ENCODE results near the gene CHCHD2.
A peak's percentile ranks its signal among the peaks of the same experiment; 100 is the strongest.
"Not testable (repeated sequence)": the region's sequence is repeated elsewhere in the genome, so short reads cannot be mapped to it uniquely, and the experiment has no call there.

CHCHD2 gene, protein sequence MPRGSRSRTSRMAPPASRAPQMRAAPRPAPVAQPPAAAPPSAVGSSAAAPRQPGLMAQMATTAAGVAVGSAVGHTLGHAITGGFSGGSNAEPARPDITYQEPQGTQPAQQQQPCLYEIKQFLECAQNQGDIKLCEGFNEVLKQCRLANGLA

DNA sequence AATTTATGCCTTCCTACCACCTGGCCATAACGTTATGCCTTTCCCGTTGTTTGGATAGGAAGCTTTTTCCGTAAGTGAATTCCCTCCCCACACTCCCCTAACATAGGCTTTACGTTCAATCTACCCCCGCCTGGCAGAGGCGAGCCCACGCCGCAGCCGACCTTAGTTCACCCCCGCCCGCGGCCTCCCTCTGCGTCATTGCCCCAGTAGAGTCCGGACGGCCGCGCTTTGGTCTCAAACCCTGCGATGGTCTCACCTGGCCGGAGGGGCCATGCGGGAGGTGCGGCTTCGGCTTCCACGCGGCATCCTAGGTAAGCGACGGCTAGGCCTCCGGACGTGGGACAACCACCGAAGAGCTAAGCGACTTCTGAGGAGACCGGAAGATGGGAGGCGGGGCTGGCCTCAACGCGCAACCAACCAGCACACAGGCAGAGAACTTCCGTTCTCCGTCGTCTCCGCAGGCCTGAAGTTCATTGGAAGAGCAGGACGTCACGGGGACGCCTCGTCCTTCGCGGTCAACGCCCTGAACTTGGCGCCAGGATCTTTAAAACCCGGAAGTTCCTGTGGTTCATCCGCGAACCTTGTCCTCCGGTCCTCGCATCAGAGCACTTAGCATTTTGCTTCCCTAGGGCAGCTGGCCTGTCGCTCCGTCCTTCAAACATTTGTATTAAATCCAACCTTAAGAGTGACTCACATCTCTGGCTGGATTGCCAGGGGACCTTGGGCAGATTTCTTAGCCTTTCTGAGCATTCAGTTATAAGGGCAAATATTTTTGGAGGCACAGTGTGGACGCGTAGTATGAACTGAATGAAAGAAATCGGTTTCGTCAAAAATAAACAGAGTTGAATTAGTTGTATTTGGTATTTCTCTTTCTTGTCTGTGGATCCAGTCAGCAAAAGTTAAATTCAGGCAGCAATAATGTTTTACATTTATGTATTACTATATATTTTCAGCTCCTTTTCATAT lies at the start of gene CHCHD2:
Gene CHCHD2 (minus strand): TSS at position 369 of the 966 bp plus-strand sequence. CDS start 63 bp downstream, at position 306.
- peak; percentile 91 for DNase-seq (ENCODE audit: extremely low spot score, insufficient read length, low read depth)
- FAIRE-seq, result peak; percentile 99

DNA sequence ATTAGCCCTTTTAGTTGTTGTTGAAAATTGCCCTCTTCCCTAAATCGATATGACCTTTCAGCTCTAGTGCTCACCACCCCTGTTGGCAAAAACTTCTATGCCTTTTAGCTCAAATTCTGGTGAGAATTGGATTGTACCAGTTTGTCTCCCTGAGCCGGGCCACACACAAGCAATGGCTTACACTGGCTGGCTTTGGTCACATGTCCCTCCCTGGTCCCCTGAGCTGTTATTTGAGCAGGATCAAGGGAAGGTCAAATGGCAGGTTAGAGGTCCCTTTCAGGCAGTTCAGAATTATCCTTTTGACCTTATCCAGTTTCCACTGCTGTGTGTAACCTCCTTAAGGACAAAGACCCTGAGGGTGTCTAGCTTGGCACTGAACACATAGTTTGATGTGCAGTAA lies 24.8 kb upstream of the CHCHD2 start:
- FAIRE-seq; DNase-seq (ENCODE audit: extremely low spot score, insufficient read length, low read depth): not testable (repeated sequence)

DNA sequence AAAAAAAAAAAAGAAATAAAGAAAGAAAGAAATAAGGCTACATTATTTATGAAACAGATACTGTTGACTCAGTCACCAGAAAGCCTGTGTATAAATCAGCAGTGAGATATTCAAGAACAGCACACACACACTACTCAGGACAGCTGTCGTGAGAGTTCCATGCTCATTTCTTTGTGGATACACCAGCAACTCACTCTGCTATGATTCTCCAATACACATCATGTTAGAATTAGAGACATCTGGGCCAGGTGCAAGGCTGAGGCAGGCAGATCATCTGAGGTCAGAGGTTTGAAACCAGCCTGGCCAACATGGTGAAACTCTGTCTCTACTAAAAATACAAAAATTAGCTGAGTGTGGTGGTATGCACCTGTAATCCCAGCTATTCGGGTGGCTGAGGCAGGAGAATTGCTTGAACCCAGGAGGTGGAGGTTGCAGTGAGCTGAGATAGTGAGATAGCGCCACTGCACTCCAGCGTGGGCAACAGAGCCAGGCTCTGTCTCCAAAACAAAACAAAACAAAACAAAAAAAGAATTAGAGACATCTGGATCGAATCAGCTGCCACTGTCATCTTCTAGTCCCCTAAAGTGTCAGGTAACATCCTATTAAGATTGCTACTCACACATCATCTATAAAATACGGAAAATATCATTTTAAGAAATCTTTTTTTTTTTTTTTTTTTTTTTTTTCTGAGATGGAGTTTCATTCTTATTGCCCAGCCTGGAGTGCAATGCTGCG lies 21.1 kb upstream of the CHCHD2 start:
- DNase-seq (ENCODE audit: extremely low spot score, insufficient read length, low read depth) (no peak), FAIRE-seq (no peak)

DNA sequence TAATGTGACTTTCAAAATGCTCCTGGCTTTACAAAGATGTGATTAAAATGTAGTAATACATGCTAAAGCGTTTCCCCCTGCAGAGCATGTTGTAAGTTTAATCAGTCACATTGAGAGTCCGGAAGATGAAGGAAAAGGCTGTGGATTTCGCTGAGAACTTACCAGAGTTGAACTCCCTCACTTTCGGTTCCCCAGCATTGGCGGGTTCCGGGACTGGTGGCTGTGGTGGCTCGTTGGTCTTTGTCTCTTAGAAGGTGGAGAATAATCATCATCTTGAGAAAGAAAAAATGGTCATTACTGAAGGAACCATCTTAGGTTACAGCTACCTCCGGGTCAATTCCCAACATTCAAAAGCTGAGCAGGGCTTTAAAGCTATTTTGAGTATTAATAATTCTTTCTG lies 19.6 kb upstream of the CHCHD2 start:
- DNase-seq (ENCODE audit: extremely low spot score, insufficient read length, low read depth) (no peak), FAIRE-seq (no peak)

DNA sequence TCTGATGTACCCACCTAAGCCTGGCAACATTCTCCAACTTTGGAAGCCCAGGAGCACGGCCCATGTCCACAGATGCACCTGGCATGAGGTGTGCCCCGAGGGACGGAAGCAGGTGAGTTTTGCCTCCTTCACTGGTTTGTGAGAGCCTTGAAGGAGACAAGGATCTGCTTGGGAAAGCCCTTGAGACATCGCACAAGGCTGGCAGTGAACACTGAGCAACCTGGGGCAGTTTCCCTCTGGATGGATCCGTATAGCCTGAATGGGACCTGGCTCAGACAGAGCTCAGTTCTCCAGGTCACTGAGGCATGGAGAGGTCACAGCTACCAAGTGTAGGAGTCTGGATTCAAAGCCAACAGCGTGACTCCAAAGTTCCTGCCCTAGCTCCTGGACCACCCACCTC lies 18.7 kb upstream of the CHCHD2 start:
- no peak for DNase-seq (ENCODE audit: extremely low spot score, insufficient read length, low read depth)
- FAIRE-seq, result no peak

DNA sequence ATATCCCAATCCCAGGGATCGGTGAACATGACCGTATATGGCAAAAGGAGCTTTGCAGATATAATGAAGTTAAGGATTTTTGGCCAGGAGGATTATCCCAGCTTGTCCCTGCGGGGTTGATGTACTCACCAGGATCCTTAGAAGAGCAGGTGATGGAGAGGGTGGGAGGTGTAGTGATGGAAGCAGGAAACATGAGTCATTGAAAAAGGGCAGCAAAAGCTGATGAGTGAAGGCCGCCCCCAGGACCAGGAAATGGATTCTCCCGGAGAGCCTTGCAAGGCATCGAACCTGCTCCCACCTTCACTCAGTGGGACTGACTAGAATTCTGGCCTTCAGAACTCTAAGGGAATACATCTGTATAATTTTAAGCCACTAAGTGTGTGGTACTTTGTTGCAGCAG lies 15.2 kb upstream of the CHCHD2 start:
- no peak for DNase-seq (ENCODE audit: extremely low spot score, insufficient read length, low read depth)
- no peak for FAIRE-seq

DNA sequence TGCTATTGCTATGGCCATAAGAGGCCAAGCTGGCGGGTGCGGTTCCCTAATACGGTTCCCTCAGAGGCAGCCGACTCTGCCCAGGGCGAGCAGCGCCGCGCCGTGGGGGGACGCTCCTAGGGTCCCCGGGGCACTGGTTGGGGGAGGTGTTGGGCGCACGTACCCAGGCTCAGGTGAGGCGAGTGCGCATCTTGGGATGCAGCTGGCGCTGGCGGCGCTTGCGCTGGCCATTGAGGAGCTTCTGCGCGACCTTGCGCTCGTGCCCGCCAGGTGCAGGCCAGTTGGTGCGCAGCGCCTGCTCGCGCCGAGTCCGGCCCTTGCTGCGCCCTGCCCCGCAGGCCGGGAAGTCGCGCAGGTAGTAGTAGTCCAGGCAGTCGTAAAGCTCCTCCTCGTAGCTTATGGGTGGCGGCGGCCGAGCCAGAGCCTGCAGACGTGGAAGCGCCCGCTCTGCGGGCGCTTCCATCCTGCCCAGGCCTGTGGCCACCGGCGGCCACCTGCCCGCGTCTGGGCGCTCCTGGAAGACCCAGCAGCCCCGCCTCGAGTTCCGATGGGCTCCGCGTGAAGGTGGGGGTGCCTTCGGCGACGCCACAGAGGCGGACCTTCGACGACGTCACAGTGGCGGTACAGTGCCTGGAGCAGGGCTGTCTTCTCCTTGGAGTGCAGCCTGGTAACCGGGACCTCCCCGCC lies 9.7 kb upstream of the CHCHD2 start, which contains the start of gene NUPR2:
Gene NUPR2 (minus strand): TSS at position 566 of the 687 bp plus-strand sequence. CDS start 103 bp downstream, at position 463.
- FAIRE-seq, result no peak
- DNase-seq (ENCODE audit: extremely low spot score, insufficient read length, low read depth), result no peak

DNA sequence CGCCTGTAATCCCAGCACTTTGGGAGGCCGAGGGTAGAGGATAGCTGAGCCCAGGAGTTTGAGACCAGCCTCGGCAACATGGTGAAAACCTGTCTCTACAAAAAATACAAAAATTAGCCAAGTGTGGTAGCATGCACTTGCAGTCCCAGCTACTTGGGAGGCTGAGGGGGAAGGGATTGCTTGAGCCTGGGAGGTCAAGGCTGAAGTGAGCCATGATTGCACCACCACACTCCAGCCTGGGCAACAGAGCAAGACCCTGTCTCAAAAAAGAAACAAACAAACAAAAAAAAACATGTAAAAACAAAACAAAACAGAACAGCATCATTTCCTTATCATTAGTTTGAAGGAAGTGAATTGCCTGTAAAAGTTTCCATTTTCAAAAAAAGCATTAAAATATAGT lies 6.0 kb upstream of the CHCHD2 start:
- FAIRE-seq; DNase-seq (ENCODE audit: extremely low spot score, insufficient read length, low read depth): not testable (repeated sequence)

DNA sequence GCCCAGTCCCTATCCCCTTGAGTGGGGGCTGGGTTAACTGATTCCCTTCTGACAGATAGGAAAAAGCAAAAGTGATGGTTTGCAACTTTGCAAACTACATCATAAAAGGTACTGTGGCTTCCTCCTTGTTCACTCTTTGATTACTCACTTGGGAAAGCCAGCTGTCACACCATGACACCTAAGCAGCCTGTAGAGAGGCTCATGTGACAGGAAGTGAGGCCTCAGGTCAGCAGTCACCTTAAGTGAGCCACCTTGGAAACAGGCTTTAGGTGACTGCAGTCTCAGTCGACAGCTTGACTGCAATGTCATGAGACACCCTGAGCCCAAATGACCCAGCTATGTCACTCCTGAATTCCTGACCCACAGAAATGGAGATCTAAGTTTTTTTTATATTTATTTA lies 4.3 kb upstream of the CHCHD2 start:
- no peak for DNase-seq (ENCODE audit: extremely low spot score, insufficient read length, low read depth)

DNA sequence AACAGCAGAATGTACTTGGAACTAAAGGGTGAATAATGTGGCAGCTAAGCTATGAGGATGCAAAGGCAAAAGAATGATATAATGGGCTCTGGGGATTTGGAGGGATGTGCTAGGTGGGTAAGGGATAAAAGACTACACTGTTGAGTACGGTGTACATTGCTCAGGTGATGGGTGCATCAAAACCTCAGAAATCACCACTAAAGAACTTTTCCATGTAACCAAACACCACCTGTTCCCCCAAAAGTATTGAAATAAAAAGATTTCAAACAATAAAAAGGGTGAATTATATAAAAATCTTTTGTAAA lies 1.6 kb upstream of the CHCHD2 start:
- FAIRE-seq (no peak), DNase-seq (ENCODE audit: extremely low spot score, insufficient read length, low read depth) (no peak)

More for the DNA sequence above, 4.3 kb upstream of the CHCHD2 start:
- no peak for FAIRE-seq

DNA sequence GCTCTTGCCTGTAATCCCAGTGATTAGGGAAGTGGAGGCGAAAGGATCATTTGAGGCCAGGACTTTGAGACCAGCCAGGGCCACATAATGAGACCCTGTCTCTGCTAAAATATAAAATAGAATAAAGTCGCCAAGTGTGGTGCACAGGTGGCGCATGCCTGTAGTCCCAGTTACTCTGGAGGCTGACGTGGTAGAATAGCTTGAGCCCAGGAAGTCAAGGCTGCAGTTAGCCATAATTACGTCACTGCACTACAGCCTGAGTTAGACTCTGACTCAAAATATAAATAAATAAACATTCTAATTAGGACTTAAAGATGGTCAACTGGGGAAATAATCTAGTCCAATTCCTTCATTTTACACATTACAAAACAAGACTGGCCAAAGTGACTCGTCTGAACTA lies 768 bp downstream of the CHCHD2 start:
- no peak for DNase-seq (ENCODE audit: extremely low spot score, insufficient read length, low read depth)
- no peak for FAIRE-seq

DNA sequence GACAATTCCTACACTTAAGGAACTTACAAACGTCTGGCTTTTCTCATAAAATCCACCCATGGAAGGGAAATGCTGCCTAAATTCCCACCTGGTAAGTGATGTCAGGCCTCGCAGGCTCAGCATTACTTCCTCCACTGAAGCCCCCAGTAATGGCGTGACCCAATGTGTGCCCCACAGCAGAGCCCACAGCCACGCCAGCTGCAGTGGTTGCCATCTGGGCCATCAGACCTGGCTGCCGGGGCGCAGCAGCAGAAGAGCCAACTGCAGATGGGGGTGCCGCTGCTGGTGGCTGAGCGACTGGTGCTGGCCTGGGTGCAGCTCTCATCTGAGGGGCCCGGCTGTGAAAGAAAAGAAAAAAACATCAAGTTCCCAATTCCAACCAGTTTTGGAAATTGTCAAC lies 2.1 kb downstream of the CHCHD2 start:
- DNase-seq (ENCODE audit: extremely low spot score, insufficient read length, low read depth); FAIRE-seq: not testable (repeated sequence)

DNA sequence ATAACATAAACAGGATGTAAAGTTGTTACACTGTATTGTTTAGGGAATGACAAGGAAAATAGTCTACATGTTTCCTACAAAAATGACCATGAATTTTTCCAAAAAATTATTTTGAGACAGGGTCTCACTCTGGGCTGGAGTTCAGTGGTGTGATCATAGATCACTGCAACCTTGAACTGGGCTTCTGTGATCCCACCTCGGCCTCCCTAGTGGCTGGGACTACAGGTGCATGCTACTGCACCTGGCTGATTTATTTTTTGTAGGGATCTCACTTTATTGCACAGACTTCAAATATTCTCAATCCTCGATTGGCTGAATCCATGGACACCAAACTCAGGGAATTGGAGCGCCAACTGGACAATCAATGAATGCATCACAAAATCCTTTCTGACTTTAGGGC lies 6.6 kb downstream of the CHCHD2 start:
- no peak for FAIRE-seq

DNA sequence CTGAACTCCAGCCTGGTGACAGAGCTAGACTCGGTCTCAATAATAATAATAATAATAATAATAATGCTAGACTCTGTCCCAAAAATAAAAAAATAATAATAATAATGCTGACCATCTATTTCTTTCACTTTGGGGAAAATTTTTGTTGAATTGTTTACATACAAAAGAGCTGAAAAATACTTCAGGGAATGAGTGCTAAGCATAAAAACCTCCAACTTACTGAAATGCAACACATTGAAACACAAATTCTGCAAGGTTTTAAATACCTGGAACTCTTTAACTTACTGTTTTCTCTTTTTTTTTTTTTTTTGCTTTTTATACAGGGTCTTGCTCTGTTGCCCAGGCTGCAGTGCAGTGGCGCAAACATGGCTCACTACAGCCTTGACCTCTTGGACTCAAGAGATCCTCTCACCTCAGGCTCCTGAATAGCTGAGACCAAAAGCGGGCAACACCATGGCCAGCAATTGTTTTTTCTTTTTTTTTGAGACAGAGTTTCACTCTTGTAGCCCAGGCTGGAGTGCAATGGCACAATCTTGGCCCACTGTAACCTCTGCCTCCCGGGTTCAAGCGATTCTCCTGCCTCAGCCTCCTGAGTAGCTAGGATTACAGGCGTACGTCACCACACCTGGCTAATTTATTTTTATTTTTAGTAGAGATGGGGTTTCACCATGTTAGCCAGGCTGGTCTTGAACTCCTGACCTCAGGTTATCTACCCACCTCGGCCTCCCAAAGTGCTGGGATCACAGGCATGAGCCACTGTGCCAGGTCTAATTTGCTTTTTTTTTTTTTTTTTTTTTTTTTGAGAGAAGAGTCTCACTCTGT lies 7.9 kb downstream of the CHCHD2 start:
- DNase-seq (ENCODE audit: extremely low spot score, insufficient read length, low read depth); FAIRE-seq: not testable (repeated sequence)

More for the DNA sequence above, 6.6 kb downstream of the CHCHD2 start:
- no peak for DNase-seq (ENCODE audit: extremely low spot score, insufficient read length, low read depth)

DNA sequence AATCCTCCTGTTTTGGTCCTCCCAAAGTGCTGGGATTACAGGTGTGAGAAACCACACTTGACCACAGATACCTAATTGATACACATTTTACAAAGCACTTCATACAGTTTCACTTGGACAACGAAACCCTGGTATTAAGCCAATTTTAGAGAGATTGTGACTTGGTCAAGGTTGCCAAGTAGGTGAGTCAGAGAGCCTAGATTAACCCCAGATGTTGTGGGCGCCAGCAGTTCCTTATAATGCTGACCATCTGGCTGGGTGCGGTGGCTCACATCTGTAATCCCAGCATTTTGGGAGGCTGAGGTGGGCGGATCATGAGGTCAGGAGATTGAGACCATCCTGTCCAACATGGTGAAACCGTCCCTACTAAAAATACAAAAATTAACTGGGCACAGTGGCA lies 8.6 kb downstream of the CHCHD2 start:
- FAIRE-seq, result no peak
- no peak for DNase-seq (ENCODE audit: extremely low spot score, insufficient read length, low read depth)

DNA sequence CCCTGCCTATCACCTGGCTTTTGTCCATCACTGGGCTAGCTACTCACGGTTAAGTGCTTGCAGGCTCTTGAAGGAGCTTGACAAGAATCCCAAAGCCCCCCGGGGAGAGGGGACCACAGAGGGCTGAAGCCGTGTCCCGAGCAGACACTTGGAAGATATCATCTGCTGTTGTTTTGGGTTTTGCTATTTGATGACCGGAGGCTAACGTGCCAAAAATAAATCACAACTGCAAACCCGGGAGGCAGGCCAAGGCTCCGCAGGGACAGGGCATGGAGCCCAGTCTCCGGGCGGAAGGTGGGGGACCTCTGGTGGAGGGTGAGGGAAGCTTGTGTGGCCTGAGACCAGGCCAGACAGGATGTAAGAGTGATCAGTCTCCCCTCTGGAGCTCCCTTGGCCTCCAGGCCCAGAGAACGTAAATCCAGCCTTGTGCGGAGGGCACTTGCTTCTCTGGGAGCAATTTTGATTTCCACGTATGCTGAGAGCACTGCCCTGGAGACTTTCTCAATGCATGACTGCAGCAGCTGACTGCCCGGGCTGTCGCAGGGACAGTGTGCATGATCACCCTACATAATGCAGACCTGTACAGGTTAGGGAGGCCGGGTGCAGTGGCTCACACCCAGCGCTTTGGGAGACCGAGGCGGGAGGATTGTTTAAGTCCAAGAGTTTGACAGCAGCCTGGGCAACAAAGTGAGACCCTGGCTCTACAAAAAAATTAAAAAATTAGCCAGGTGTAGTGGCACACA lies 13.3 kb downstream of the CHCHD2 start, which contains the start of gene PHKG1:
Gene PHKG1 (minus strand): TSS at position 164 of the 743 bp plus-strand sequence. CDS start 4,011 bp downstream, outside the sequence.
- FAIRE-seq, result no peak
- DNase-seq (ENCODE audit: extremely low spot score, insufficient read length, low read depth), result no peak

DNA sequence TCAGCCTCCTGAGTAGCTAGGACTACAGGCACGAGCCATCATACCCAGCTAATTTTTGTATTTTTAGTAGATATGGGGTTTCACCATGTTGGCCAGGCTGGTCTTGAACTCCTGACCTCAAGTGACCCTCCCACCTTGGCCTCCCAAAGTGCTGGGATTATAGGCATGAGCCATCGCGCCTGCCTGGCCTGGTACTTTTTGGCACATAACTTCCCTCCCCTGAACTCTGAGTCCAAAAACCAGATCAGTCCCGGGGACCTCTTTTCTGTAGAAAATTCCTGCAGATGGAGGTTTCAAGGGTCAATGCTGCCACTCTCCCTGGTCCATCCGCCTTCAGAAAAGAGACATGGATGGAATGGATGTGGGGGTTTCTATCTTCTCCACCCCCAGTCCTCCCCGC lies 13.9 kb downstream of the CHCHD2 start:
- DNase-seq (ENCODE audit: extremely low spot score, insufficient read length, low read depth); FAIRE-seq: not testable (repeated sequence)

DNA sequence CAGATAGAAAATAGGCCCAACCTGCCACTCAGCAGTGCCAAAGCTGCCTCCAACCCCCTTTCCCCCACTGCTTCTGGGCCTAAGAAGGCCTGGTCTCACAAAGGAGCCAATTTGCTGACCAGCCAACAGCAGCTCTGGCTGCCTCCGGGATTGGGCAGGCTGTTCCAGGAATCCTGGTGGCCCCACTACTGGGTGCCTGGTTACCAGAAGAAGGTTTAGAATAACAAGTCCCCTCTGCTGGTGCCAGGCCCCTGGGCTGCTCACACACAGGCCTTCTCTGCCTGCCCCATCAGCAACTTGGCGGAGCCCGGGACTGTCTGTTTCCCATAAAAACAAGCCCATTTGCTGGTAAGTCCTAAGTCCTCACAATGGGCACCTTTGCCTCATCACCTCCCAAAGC lies 14.7 kb downstream of the CHCHD2 start:
- no peak for FAIRE-seq
- DNase-seq (ENCODE audit: extremely low spot score, insufficient read length, low read depth), result no peak

Data from GM18507 (cell line).